Testis (tissue), 3 donors: ENCODE results near the gene RTBDN. TPM values are rescaled to one million over a fixed set of nuclear protein-coding genes. Genes with fewer than 3 reads are reported as not detected.

Experiments used
- DNase-seq: peaks from one replicate; pipeline ENCODE4 v3.0.0-alpha.2; 2019
- H3K27ac ChIP-seq, 2 donors: fragments of 200-600 bp; sonication (generic); one replicate each; pipeline ENCODE4 v1.5.1; 2019
- H3K27me3 ChIP-seq: fragments of 200-600 bp; sonication (generic); one replicate; pipeline ENCODE4 v1.5.1; 2019
- H3K36me3 ChIP-seq: fragments of 200-600 bp; sonication (generic); one replicate; pipeline ENCODE4 v1.5.1; 2017; ENCODE audit warnings: low read depth; ENCODE audit errors: missing control alignments
- H3K4me1 ChIP-seq: fragments of 200-600 bp; sonication (generic); one replicate; pipeline ENCODE4 v1.5.1; 2019
- H3K4me3 ChIP-seq, 2 donors: fragments of 200-600 bp; sonication (generic); one replicate each; pipeline ENCODE4 v1.5.1; 2017 to 2019
- H3K9me3 ChIP-seq: fragments of 200-600 bp; sonication (generic); one replicate; pipeline ENCODE4 v1.5.1; 2017
- POLR2A ChIP-seq: fragments of 450-650 bp; IDR thresholded peaks from one replicate; pipeline ENCODE4 v1.6.1; 2017; ENCODE audit warnings: antibody characterized with exemption, mild to moderate bottlenecking, moderate library complexity
- WGBS, 2 donors: methylation state at CpG; one replicate each; pipeline ENCODE4 v1.1.5; 2018; 5-methylcytosine and 5-hydroxymethylcytosine counted together
- intact Hi-C: fragments of 100-400 bp; cut with DNase I; formaldehyde crosslinking; loops from one replicate; pipeline ENCODE4 v1.15.1; 2023; ENCODE audit warnings: low total_unique reads
- polyA plus RNA-seq: library from polyadenylated mRNA; stranded (reverse); fragments of 350-450 nt; fragmentation: Illumina TruSeq; extraction: RNeasy Lipid Tissue Mini Kit (QIAGEN cat#74804); gene quantifications from one replicate; pipeline ENCODE4 v1.2.3, GENCODE V29; 2014; ENCODE audit warnings: low read depth, low replicate concordance; ENCODE audit not compliant: insufficient read depth
- total RNA-seq, 2 donors: library from RNA; depleted of rRNA; stranded (reverse); fragments of >200 nt; gene quantifications; one replicate each; pipeline ENCODE4 v1.2.3, GENCODE V29; 2016
- TF ChIP-seq, protein P1 (sequence below), 3 experiments: fragments of 450-650 bp in 2 of 3; fragments of 200-600 bp in 1 of 3; sonication (generic) in 1 of 3; IDR thresholded peaks; one replicate each; pipeline ENCODE4 v1.5.1; 2016 to 2019; ENCODE audit warnings: antibody characterized with exemption in 3 of 3, mild to moderate bottlenecking in 2 of 3, moderate library complexity in 1 of 3

RTBDN gene
- total and polyA plus RNA-seq, 3 donors from 2014 or later = 3.7 to 5.1 (median 3.8) TPM

DNA sequence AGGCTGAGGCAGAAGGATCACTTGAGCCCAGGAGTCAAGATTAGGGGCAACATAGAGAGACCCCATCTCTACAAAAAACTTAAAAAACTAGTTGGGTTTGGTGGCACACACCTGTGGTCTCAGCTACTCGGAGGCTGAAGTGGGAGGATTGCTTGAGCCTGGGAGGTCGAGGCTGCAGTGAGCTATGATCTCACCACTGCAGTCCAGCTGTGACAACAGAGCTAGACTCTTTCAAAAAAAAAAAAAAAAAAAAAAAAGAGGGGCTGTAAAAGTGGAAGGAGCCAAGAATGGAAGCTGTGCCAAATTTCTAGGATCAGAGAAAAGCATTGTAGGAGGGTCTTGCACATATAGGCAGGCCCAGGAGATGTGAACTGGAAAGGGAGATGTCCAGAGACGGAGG lies 37.3 kb upstream of the RTBDN start:
- H3K27ac ChIP-seq = no peak overlapping the region
- 59 to 68% methylated on average over 3 of the region's 3 CpGs for WGBS, 2 donors
- H3K36me3 ChIP-seq = no peaks in the 10 kb centered on the region
- H3K9me3 ChIP-seq = no peaks in the 10 kb centered on the region
- intact Hi-C loops = no loop called here
- TF ChIP-seq POLR2A = no peak
- TF ChIP-seq, protein P1, sequence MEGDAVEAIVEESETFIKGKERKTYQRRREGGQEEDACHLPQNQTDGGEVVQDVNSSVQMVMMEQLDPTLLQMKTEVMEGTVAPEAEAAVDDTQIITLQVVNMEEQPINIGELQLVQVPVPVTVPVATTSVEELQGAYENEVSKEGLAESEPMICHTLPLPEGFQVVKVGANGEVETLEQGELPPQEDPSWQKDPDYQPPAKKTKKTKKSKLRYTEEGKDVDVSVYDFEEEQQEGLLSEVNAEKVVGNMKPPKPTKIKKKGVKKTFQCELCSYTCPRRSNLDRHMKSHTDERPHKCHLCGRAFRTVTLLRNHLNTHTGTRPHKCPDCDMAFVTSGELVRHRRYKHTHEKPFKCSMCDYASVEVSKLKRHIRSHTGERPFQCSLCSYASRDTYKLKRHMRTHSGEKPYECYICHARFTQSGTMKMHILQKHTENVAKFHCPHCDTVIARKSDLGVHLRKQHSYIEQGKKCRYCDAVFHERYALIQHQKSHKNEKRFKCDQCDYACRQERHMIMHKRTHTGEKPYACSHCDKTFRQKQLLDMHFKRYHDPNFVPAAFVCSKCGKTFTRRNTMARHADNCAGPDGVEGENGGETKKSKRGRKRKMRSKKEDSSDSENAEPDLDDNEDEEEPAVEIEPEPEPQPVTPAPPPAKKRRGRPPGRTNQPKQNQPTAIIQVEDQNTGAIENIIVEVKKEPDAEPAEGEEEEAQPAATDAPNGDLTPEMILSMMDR (IDR thresholded peaks at IDR 0.05) = no peak
- no peaks in the 10 kb centered on the region for H3K4me1 ChIP-seq
- H3K4me3 ChIP-seq = no peak overlapping the region
- no peaks in the 10 kb centered on the region for H3K27me3 ChIP-seq
- DNase-seq = no peak

DNA sequence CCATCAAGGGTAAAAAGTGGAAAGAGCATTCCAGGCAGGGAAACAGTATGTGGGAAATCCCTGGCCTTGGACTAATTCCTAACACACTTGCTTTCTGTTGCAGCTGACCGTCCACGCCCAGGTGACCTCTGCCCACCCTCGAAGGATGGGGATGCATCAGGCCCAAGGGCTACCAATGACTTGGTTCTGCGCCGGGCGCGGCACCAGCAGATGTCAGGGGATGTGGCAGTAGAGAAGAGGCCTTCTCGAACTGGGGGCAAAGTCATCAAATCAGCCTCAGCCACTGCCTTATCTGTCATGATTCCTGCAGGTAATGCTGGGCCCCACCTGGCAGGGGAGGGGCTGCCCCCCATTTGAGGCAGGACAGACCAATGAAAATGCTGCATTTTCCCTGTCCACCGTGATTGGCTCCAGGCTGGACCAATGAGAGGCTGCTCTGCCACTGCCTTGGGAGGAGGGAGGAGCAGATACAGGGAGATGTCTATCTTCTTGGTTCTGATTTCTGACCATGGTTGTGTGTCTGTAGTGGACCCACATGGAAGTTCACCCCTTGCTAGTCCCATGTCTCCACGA lies 34.2 kb upstream of the RTBDN start:
- 74 to 77% methylated on average over 9 to 10 of the region's 10 CpGs for WGBS, 2 donors
- no peak for TF ChIP-seq POLR2A
- TF ChIP-seq, protein P1 (IDR thresholded peaks at IDR 0.05) = no peak
- intact Hi-C loops = no loop called here
- Histone ChIP-seq H3K4me3 (no peak overlapping the region), H3K27me3 (no peaks in the 10 kb centered on the region), H3K27ac (no peak overlapping the region), H3K9me3 (no peaks in the 10 kb centered on the region), H3K36me3 (no peaks in the 10 kb centered on the region), H3K4me1 (no peaks in the 10 kb centered on the region)
- peak; percentile 64 for DNase-seq

DNA sequence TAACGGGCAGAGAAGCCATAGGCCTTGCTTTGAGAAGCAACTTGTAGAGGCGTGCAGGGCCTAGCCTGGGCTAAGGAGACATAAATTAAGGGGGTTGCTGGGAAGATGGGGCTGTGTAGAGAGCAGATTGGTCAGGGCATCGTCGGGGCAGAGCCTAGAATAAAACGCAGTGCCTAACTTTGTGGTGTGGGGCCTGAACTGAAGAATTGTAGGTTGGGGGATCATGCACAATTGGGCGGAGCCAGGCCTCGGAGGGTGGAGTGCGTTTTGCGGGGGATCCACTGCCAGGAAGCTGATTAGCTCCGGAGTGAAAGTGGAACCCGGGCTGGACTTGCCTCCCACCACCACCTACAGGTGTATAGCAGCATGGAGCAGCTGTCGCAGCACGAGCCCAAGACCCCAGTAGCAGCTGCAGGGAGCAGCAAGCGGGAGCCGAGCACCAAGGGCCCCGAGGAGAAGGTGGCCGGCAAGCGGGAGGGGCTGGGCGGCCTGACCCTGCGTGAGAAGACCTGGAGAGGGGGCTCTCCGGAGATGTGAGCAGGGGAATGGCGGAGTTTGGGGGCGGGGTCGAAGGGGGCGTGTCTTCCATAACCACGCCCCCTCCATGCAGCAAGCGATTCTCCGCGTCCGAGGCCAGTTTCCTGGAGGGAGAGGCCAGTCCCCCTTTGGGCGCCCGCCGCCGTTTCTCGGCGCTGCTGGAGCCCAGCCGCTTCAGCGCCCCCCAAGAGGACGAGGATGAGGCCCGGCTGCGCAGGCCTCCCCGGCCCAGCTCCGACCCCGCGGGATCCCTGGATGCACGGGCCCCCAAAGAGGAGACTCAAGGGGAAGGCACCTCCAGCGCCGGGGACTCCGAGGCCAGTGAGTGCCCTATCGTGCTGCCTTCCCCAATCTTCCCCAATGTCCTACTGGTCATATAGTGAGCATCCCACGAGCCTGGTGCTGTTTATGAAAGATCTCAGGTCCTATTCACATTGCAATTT lies 33.0 kb upstream of the RTBDN start:
- Histone ChIP-seq H3K27me3 (no peaks in the 10 kb centered on the region), H3K4me3 (peak overlapping the region in 1 of 2 donors; percentile 29), H3K4me1 (no peaks in the 10 kb centered on the region), H3K27ac (no peak overlapping the region), H3K9me3 (no peaks in the 10 kb centered on the region), H3K36me3 (no peaks in the 10 kb centered on the region)
- intact Hi-C loops = no loop called here
- TF ChIP-seq POLR2A = no peak
- TF ChIP-seq, protein P1 (IDR thresholded peaks at IDR 0.05) = no peak
- DNase-seq = peak; percentile 68
- 8 to 15% methylated on average over 42 to 48 of the region's 51 CpGs for WGBS, 2 donors

DNA sequence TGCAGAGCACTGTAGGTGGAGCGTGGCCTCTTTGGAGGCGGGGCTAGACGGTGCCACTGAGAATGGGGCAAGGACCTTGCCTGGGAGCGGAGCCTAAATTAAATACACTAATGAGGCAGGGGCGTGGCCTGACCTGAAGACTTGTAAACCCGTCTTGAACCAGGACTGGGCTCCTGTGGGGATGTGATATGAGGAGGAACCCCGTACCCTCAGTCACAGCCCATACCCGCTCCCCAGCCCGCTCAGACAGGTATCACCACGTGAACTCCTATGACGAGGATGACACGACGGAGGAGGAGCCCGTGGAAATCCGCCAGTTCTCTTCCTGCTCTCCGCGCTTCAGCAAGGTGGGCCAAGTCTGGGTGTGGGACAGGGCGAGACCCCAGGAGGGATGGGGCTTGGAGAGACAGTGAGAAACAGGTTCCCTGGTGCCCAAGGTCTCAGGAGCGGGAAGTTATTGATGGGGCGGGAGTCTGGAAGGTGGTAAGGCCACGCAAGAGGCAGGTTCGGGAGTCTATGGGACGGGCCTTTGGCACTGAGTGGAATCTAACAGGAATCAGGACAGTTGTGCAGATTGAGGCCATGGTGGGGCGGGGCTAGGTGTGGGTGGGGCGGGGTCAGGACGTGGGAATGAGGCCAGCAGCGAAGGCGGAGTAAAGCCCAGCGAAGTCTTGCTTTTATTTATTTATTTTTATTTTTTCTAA lies 32.2 kb upstream of the RTBDN start:
- WGBS, 2 donors = 63 to 66% methylated on average over 23 to 29 of the region's 29 CpGs
- Histone ChIP-seq H3K27ac (no peak overlapping the region), H3K9me3 (no peaks in the 10 kb centered on the region), H3K36me3 (no peaks in the 10 kb centered on the region), H3K4me3 (no peak overlapping the region), H3K27me3 (no peaks in the 10 kb centered on the region), H3K4me1 (no peaks in the 10 kb centered on the region)
- TF ChIP-seq POLR2A = no peak
- TF ChIP-seq, protein P1 (IDR thresholded peaks at IDR 0.05) = no peak
- intact Hi-C loops = no loop called here
- no peak for DNase-seq
